EL (cell line): ENCODE data around the gene MRFAP1.
"Not testable (repeated sequence)": the region's sequence is repeated elsewhere in the genome, so short reads cannot be mapped to it uniquely, and the experiment has no call there.

Experiments
- DNase-seq: peaks from one replicate; pipeline ENCODE4 v3.0.0-alpha.2; 2016

The MRFAP1 gene

DNA sequence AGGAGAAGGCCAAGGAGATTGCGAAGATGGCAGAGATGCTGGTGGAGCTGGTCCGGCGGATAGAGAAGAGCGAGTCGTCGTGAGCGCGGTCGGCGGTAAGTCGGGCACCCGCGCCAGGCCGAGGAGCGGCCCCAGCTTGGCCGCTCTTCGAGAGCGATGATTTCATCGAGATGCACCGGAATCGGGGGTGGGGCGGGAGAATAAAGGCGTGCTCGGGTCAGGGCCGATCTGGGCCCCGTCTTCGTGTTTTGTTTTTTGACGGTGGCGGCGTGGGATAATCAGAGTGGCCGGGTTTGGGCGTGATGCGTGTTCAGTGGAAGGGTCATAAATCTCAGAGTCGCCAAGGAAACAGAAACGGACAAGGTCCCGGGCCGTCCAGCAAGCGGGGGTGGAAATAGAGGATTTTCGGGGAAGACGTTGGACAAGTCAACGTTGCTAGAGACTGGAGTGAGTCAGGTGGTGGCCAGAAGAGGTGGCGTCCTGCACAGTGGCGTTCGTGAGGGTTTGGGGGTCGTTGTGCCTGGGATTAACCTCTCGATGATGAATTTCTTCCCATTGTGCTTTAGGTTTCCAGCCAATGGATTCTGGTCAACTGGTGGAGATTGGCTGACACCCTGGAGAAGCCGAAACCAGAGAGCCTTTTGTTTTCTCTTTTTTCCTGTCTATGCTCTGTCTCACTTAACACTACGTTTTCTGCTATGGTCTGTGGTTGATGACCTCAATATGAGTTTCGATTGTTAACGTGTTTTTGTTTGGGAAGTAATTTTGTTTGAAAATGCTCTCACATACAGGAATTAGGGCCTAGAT lies 882 bp downstream of the MRFAP1 start:
- peak; percentile 52 for DNase-seq

DNA sequence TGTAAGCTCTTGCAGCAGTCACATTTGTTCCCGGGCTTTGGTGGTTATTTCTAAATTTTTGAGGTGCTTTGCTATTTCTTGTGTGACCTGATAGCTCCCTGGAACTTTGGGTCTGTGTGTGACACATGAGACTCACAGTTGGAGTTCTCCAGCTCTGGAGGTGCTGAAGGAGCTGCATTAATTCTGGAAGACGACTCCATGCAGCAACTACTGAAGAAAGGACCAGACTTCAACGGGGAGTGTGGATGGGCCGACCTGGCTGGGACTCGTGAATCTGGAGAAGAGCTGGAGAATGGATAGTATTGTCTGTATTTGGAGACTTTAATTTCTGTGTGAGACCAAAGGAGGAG lies 1.5 kb downstream of the MRFAP1 start:
- no peak for DNase-seq

DNA sequence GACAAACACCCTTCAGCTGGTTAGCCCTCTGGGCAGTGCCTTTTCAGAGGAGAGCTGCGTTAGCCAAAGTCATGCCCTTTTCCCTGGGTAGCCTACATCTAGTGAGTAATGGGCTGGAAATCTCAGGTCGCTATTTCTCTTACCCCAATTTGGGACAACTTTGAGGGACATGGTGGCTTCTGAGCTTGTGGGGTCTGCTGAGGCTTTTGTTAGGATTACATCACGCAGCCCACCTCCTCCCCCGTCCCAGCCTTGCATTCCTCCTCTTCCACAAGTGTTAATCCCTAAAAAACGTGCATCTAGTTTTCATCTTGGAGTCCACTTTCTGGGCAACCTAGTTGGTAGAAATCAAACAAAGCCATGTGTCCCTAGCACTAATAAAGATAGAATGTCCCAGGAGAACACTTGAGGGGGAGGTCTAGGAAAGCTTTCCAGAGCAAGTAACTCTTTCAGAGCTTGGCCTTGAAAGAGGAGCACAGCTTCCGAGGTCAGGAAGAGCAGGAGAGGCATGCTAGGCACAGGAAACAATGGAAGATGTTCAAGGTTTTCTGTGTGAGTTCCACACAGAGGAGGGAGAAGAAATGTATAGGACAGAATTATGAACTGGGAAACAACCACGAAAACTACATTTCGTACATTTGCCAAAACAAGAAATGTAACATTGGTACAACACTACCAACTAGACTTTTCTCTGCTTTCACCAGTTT lies 2.8 kb downstream of the MRFAP1 start:
- DNase-seq: no peak

DNA sequence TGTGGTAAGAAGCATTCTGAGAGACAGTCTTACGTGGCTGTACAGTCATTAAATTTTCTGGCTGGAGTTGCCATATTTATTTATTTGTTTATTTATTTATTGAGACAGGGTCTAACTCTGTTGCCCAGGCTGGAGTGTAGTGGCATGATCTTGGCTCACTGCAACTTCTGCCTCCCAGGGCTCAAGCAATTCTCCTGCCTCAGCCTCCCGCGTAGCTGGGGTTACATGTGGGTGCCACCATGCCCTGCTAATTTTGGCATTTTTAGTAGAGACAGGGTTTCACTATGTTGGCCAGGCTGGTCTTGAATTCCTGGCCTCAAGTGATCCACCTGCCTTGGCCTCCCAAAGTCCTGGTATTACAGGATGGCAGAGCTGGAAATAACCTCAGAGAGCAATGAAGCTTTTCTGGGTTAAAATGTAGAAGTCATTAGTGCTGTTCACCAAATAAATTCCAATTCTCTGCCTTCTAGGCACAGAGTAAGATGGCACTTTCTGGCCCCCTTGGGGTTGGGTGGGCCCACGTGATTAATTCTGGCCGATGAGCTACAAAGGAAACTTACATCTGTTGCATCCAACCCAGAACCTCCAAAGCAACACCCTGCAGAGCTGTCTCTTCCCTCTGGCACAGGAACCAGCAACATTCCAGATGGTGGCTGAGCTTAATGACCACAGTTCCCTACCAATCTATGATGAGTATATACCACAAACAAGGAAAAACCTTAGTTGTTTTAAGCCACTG lies 4.5 kb downstream of the MRFAP1 start:
- no peak for DNase-seq

DNA sequence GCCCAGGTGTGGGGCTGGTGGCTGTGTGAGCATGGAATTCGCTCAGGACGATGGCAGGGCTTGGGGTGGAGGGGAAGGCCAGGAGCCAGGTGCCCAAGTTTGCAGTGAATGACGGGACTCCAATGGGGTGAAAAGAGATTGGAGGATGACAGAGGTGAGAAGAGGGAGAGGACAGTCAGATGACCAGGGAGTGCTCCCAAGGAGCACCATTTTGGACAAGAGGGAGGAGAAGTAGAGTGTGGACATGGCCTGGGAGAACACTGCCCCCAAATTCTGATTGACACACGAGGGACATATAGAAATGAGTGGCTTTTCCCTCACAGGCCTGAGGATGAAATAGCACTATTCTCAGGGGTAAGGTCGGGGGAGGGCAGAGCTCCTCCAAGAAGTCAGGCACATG lies 6.7 kb downstream of the MRFAP1 start:
- DNase-seq: no peak

DNA sequence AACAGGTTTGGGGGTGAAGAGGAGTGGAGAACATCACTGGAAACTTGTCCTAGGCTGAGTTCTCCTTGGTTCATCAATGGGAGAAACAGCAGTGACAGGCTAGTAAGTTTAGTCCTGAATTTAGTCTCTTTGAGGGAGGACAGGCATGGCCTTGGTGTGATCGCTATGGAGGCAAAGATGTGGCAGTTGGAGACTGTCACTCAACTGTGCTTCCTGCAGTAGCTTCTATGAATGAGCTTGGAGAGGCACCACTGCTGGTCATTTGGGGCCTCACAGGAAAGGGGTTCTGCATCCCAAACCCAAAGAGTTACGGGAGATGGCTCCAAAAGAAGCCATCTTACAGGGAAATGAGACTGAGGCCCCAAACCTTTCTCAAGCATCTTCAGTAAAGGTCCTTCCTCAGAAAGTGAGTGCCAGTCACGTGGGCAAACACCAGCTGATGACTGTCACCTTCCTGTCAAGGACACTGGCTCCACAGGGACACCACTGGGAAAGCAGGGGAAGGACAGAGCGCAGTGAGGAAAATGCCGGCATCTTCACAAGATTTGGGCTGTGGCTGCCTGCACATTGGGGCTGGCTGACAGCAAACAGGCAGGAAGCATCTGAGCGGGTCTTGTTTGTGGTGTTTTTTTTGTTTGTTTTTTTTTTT lies 7.2 kb downstream of the MRFAP1 start:
- no peak for DNase-seq

- no peak for DNase-seq
These were observed 8.7 kb downstream of the MRFAP1 start for GRCh38 chr4:6649216-6649615.

GRCh38 chr4:6654211-6654610 lies 13.7 kb downstream of the MRFAP1 start:
- DNase-seq: not testable (repeated sequence)

DNA sequence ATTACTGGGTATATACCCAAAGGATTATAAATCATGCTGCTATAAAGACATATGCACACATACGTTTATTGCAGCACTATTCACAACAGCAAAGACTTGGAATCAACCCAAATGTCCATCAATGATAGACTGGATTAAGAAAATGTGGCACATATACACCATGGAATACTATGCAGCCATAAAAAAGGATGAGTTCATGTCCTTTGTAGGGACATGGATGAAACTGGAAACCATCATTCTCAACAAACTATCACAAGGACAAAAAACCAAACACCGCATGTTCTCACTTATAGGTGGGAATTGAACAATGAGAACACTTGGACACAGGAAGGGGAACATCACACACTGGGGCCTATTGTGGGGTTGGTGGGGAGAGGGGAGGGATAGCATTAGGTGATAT lies 14.8 kb downstream of the MRFAP1 start:
- not testable (repeated sequence) for DNase-seq

- DNase-seq: no peak
These were observed 15.4 kb downstream of the MRFAP1 start for GRCh38 chr4:6655924-6656323.

DNA sequence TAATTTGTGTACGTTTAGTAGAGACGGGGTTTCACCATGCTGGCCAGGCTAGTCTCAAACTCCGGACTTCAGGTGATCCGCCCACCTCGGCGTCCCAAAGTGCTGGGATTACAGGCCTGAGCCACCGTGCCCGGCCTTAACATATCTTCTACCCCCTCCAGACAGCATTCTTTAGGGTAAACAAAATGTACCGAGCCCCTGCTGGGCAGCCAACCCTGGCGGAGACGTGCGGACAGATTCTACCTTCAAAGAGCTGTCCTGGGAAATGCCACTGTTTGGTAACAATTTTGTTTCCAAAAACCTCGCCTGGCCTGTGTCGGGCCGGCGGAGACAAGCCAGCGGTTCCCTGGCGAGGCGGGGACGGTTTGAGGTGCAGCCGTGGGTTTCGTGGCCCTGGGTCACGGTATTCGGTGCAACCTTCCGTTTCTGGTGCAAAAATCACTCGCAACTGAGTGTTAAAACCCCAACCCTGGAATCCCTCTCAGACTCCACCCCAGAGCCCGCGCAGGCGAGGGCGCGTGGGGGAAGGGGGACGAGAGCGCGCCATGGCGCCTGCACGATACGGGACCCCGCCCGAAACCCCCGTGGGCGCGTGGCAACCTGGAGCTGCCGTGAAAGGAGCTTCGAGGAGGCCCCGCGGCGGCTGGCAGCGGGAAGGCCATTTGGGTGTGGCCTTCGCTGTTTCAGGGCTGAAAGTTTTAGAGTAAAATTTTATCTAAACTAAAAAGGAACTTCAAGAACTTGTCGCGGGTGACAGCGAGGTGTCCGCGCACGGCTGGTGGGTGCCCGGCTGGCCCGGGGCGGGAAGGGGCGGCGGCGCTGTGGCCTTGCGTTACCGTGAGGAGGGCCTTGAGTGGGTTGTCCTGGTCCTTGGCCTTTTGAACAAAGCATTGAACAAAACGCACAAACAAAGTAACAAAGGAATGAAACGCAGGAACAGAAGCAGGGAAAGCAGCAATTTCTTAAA lies 17.0 kb downstream of the MRFAP1 start:
- no peak for DNase-seq

GRCh38 chr4:6658209-6658595 lies 17.7 kb downstream of the MRFAP1 start:
- no peak for DNase-seq

GRCh38 chr4:6658597-6659075 lies 18.2 kb downstream of the MRFAP1 start:
- DNase-seq: peak; percentile 50

- no peak for DNase-seq
These were observed 19.4 kb downstream of the MRFAP1 start for GRCh38 chr4:6659897-6660296.

GRCh38 chr4:6660430-6660829 lies 19.9 kb downstream of the MRFAP1 start:
- no peak for DNase-seq

GRCh38 chr4:6662591-6662990 lies 22.1 kb downstream of the MRFAP1 start:
- no peak for DNase-seq

- DNase-seq: no peak
These were observed 23.3 kb downstream of the MRFAP1 start for GRCh38 chr4:6663596-6664393.

GRCh38 chr4:6665320-6665654 lies 24.8 kb downstream of the MRFAP1 start:
- DNase-seq: no peak

DNA sequence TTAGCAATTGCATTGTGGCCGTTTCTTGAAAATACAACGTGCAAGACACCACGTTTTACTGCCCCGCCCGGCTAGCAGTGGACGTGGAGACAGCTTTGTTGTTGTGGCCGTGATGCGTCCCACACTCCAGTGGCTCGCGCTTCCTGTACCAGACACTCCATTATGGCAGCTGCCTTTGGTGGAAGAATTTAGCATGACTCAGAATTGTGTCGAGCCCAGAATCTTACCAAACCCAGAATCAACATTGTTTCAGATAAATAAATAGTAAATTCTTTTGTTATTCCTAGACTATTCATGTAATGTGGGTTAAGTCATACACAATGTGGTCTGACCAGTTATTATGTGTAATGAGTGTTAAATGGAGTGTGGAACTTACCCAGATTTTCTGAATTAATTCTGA lies 27.9 kb downstream of the MRFAP1 start:
- peak; percentile 74 for DNase-seq

- DNase-seq: no peak
These were observed 31.2 kb downstream of the MRFAP1 start for GRCh38 chr4:6671648-6672047.

- DNase-seq: no peak
These were observed 31.6 kb downstream of the MRFAP1 start for GRCh38 chr4:6672131-6672530.
